C4-2B (cell line): ENCODE results near the gene ENOSF1.

Source experiments
- ZFX ChIP-seq: fragments of 450-650 bp; IDR thresholded peaks from 2 replicates; pipeline ENCODE4 v1.6.1; 2017
- TF ChIP-seq, protein P1 (sequence below): fragments of 450-650 bp; conservative IDR thresholded peaks from 2 replicates; pipeline ENCODE4 v1.5.1; 2017; ENCODE audit warnings: mild to moderate bottlenecking

DNA sequence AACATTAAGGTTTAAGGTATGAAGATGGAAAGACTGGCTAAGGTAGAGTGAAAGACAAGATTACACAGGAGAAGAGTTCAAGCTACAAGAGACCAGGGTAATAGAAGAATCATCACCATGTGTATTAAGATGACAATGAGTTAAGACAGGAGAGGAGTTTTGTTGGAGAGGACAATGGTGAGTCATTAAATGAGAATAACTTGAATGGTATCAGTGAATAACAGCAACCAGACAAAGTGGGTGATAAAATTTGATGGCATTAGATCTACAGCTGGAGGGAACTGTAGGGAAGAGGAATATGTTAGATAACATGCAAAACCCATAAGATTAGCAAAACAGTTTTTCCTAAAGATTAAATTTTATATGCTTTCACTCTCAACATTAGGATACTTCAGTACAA lies 18.8 kb upstream of the ENOSF1 start:
- TF ChIP-seq, protein P1, sequence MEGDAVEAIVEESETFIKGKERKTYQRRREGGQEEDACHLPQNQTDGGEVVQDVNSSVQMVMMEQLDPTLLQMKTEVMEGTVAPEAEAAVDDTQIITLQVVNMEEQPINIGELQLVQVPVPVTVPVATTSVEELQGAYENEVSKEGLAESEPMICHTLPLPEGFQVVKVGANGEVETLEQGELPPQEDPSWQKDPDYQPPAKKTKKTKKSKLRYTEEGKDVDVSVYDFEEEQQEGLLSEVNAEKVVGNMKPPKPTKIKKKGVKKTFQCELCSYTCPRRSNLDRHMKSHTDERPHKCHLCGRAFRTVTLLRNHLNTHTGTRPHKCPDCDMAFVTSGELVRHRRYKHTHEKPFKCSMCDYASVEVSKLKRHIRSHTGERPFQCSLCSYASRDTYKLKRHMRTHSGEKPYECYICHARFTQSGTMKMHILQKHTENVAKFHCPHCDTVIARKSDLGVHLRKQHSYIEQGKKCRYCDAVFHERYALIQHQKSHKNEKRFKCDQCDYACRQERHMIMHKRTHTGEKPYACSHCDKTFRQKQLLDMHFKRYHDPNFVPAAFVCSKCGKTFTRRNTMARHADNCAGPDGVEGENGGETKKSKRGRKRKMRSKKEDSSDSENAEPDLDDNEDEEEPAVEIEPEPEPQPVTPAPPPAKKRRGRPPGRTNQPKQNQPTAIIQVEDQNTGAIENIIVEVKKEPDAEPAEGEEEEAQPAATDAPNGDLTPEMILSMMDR: no peak
- TF ChIP-seq ZFX: no peak
